ENCODE results near the gene RPS6KA4.

DNA sequence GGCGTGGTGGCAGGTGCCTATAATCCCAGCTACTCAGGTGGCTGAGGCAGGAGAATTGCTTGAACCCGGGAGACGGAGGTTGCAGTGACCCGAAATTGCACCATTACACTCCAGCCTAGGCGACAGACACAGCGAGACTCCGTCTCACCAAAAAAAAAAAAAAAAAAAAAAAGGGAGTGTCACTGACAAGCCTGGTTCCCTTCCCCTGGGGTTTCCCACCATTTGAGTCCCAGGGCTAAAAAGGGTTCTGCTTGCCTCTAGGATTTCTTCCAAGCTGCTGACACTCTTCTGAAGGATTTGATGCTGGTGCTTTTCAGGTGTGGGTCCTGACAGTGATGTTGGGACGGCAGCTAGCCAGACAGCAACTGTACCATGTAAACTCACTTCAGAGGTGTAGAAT, 20.2 kb upstream of the RPS6KA4 start:
- TF ChIP-seq, protein P1, sequence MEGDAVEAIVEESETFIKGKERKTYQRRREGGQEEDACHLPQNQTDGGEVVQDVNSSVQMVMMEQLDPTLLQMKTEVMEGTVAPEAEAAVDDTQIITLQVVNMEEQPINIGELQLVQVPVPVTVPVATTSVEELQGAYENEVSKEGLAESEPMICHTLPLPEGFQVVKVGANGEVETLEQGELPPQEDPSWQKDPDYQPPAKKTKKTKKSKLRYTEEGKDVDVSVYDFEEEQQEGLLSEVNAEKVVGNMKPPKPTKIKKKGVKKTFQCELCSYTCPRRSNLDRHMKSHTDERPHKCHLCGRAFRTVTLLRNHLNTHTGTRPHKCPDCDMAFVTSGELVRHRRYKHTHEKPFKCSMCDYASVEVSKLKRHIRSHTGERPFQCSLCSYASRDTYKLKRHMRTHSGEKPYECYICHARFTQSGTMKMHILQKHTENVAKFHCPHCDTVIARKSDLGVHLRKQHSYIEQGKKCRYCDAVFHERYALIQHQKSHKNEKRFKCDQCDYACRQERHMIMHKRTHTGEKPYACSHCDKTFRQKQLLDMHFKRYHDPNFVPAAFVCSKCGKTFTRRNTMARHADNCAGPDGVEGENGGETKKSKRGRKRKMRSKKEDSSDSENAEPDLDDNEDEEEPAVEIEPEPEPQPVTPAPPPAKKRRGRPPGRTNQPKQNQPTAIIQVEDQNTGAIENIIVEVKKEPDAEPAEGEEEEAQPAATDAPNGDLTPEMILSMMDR (IDR thresholded peaks at IDR 0.05): no peak
- no peak for TF ChIP-seq EZH2phosphoT487 (IDR thresholded peaks at IDR 0.05; ENCODE audit: borderline replicate concordance, low read depth)
- no peak for TF ChIP-seq FOXJ3 (CRISPR knock-in tag; IDR thresholded peaks at IDR 0.05)
- TF ChIP-seq NRF1 (IDR thresholded peaks at IDR 0.05; ENCODE audit: low read depth, low read length): no peak
- TF ChIP-seq EP300 (IDR thresholded peaks at IDR 0.05; ENCODE audit: borderline replicate concordance in 1 of 2, low read depth in 1 of 2, low read length in 1 of 2): no peak
- TF ChIP-seq JUND (IDR thresholded peaks at IDR 0.05): no peak
- TF ChIP-seq, protein P2, sequence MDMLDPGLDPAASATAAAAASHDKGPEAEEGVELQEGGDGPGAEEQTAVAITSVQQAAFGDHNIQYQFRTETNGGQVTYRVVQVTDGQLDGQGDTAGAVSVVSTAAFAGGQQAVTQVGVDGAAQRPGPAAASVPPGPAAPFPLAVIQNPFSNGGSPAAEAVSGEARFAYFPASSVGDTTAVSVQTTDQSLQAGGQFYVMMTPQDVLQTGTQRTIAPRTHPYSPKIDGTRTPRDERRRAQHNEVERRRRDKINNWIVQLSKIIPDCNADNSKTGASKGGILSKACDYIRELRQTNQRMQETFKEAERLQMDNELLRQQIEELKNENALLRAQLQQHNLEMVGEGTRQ (IDR thresholded peaks at IDR 0.05; ENCODE audit: borderline replicate concordance, low read depth, low read length): no peak
- TF ChIP-seq YY1 (IDR thresholded peaks at IDR 0.05; ENCODE audit: low read depth): no peak
- TF ChIP-seq CHD2 (IDR thresholded peaks at IDR 0.05; ENCODE audit: low read length, partially characterized antibody): no peak
- no peak for TF ChIP-seq NFIC (IDR thresholded peaks at IDR 0.05; ENCODE audit: borderline replicate concordance)
- TF ChIP-seq POLR2AphosphoS5 (IDR thresholded peaks at IDR 0.05; ENCODE audit: low read depth, low read length): no peak
- TF ChIP-seq, protein P3, sequence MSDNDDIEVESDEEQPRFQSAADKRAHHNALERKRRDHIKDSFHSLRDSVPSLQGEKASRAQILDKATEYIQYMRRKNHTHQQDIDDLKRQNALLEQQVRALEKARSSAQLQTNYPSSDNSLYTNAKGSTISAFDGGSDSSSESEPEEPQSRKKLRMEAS (IDR thresholded peaks at IDR 0.05; ENCODE audit: low read depth): no peak
- TF ChIP-seq FOXM1 (IDR thresholded peaks at IDR 0.05; ENCODE audit: low read depth): no peak
- TF ChIP-seq SIN3A (IDR thresholded peaks at IDR 0.05; ENCODE audit: borderline replicate concordance, low read depth, low read length): no peak

All from SK-N-SH (cell line).